HEK293 (cell line): ENCODE data around the gene SLC25A52.

Source experiments
- CTCF ChIA-PET: fragments of 350-600 bp; formaldehyde crosslinking; extraction: SDS; loops from one replicate; lab custom pipeline; 2021; ENCODE audit warnings: antibody characterized with exemption; lab: Yijun Ruan, JAX
- POLR2A ChIA-PET: fragments of 300-600 bp; formaldehyde crosslinking; extraction: SDS; loops from one replicate; lab custom pipeline; 2020; ENCODE audit warnings: antibody characterized with exemption, inconsistent platforms; lab: Yijun Ruan, JAX
- H3K27ac ChIP-seq: fragments of 200-500 bp; sonication (Bioruptor generic); 2 replicates; pipeline ENCODE4 v1.5.1; 2014; ENCODE audit warnings: low read depth, low read length, control low read depth, inconsistent platforms; ENCODE audit errors: extremely low read depth
- H3K36me3 ChIP-seq, 2 experiments: fragments of 200-500 bp in 1 of 2; sonication (Bioruptor generic) in 1 of 2; 1 replicate in 1 of 2; 2 replicates in 1 of 2; pipeline ENCODE4 v1.5.1; 2014 to 2017; ENCODE audit warnings: inconsistent platforms in 2 of 2, low read length in 2 of 2; ENCODE audit not compliant: control insufficient read depth in 2 of 2, insufficient read depth in 1 of 2
- H3K4me1 ChIP-seq: fragments of 200-500 bp; sonication (Bioruptor generic); 2 replicates; pipeline ENCODE4 v1.5.1; 2014; ENCODE audit warnings: mild to moderate bottlenecking, low read length, inconsistent platforms; ENCODE audit not compliant: control insufficient read depth, insufficient read depth
- H3K4me3 ChIP-seq: 2 replicates; pipeline ENCODE4 v1.5.1; 2011; ENCODE audit warnings: low read depth, mild to moderate bottlenecking, control low read depth, low read length, moderate library complexity
- H3K9me3 ChIP-seq: fragments of 200-500 bp; sonication (Bioruptor generic); 2 replicates; pipeline ENCODE4 v1.5.1; 2014; ENCODE audit warnings: low read depth, low read length, inconsistent platforms; ENCODE audit not compliant: control insufficient read depth, insufficient read depth
- BCL11B ChIP-seq: fragments of 450-650 bp; formaldehyde crosslinking; IDR thresholded peaks from 2 replicates; pipeline ENCODE4 v1.5.1; 2016; ENCODE audit warnings: low read depth, missing biosample characterization, missing genetic modification characterization
- CTCF ChIP-seq: fragments of 450-650 bp; formaldehyde crosslinking; IDR thresholded peaks from 2 replicates; pipeline ENCODE4 v1.5.1; 2016; ENCODE audit warnings: missing biosample characterization, missing genetic modification characterization
- EGR2 ChIP-seq: fragments of 450-650 bp; formaldehyde crosslinking; IDR thresholded peaks from 2 replicates; pipeline ENCODE4 v1.5.1; 2016; ENCODE audit warnings: low read depth, missing biosample characterization, missing genetic modification characterization
- HOXA7 ChIP-seq: sonication (generic); formaldehyde crosslinking; IDR thresholded peaks from 2 replicates; pipeline ENCODE4 v1.8.1; 2022; ENCODE audit warnings: missing genetic modification reagents, borderline replicate concordance
- KLF9 ChIP-seq: fragments of 450-650 bp; formaldehyde crosslinking; IDR thresholded peaks from 2 replicates; pipeline ENCODE4 v1.5.1; 2016; ENCODE audit warnings: missing biosample characterization, missing genetic modification characterization, low read depth
- PRDM6 ChIP-seq: fragments of 450-650 bp; formaldehyde crosslinking; IDR thresholded peaks from 2 replicates; pipeline ENCODE4 v1.5.1; 2017; ENCODE audit warnings: missing biosample characterization, missing genetic modification characterization
- SCRT1 ChIP-seq: fragments of 450-650 bp; formaldehyde crosslinking; IDR thresholded peaks from 2 replicates; pipeline ENCODE4 v1.5.1; 2016; ENCODE audit warnings: missing biosample characterization, missing genetic modification characterization, borderline replicate concordance
- SCRT2 ChIP-seq: fragments of 450-650 bp; formaldehyde crosslinking; IDR thresholded peaks from 2 replicates; pipeline ENCODE4 v1.5.1; 2016; ENCODE audit warnings: missing biosample characterization, missing genetic modification characterization
- TRIM28 ChIP-seq: IDR thresholded peaks from 2 replicates; pipeline ENCODE4 v1.6.1; 2011; ENCODE audit warnings: low read length, control low read depth, borderline replicate concordance
- ZBTB10 ChIP-seq: fragments of 450-650 bp; formaldehyde crosslinking; IDR thresholded peaks from 2 replicates; pipeline ENCODE4 v1.5.1; 2016; ENCODE audit warnings: missing biosample characterization, missing genetic modification characterization
- ZNF174 ChIP-seq: fragments of 450-650 bp; formaldehyde crosslinking; IDR thresholded peaks from 2 replicates; pipeline ENCODE4 v1.5.0; 2017; ENCODE audit warnings: missing biosample characterization, mild to moderate bottlenecking, missing genetic modification characterization
- ZNF2 ChIP-seq: fragments of 450-650 bp; formaldehyde crosslinking; IDR thresholded peaks from 2 replicates; pipeline ENCODE4 v1.5.1; 2016; ENCODE audit warnings: missing biosample characterization, missing genetic modification characterization
- ZNF202 ChIP-seq: fragments of 450-650 bp; formaldehyde crosslinking; IDR thresholded peaks from 2 replicates; pipeline ENCODE4 v1.5.1; 2016; ENCODE audit warnings: missing biosample characterization, missing genetic modification characterization, borderline replicate concordance
- ZNF292 ChIP-seq: fragments of 450-650 bp; formaldehyde crosslinking; IDR thresholded peaks from 2 replicates; pipeline ENCODE4 v1.5.1; 2016; ENCODE audit warnings: low read depth, missing biosample characterization, missing genetic modification characterization, borderline replicate concordance
- ZNF404 ChIP-seq: fragments of 450-650 bp; formaldehyde crosslinking; IDR thresholded peaks from 2 replicates; pipeline ENCODE4 v1.5.1; 2017; ENCODE audit warnings: missing biosample characterization, missing genetic modification characterization
- ZNF426 ChIP-seq: fragments of 450-650 bp; formaldehyde crosslinking; IDR thresholded peaks from 2 replicates; pipeline ENCODE4 v1.5.1; 2017; ENCODE audit warnings: missing biosample characterization, missing genetic modification characterization, mild to moderate bottlenecking, inconsistent platforms, moderate library complexity
- ZNF544 ChIP-seq: fragments of 450-650 bp; formaldehyde crosslinking; IDR thresholded peaks from 2 replicates; pipeline ENCODE4 v1.5.0; 2017; ENCODE audit warnings: missing biosample characterization, missing genetic modification characterization
- ZNF621 ChIP-seq: fragments of 450-650 bp; formaldehyde crosslinking; IDR thresholded peaks from 2 replicates; pipeline ENCODE4 v1.5.1; 2017; ENCODE audit warnings: missing biosample characterization, missing genetic modification characterization
- ZNF654 ChIP-seq: fragments of 450-650 bp; formaldehyde crosslinking; IDR thresholded peaks from 2 replicates; pipeline ENCODE4 v1.5.1; 2016; ENCODE audit warnings: low read depth, missing biosample characterization, missing genetic modification characterization
- TF ChIP-seq, protein P1 (sequence below): fragments of 450-650 bp; formaldehyde crosslinking; conservative IDR thresholded peaks from 2 replicates; pipeline ENCODE4 v1.5.1; 2016; ENCODE audit warnings: low read depth, missing biosample characterization, missing genetic modification characterization

The SLC25A52 gene

DNA sequence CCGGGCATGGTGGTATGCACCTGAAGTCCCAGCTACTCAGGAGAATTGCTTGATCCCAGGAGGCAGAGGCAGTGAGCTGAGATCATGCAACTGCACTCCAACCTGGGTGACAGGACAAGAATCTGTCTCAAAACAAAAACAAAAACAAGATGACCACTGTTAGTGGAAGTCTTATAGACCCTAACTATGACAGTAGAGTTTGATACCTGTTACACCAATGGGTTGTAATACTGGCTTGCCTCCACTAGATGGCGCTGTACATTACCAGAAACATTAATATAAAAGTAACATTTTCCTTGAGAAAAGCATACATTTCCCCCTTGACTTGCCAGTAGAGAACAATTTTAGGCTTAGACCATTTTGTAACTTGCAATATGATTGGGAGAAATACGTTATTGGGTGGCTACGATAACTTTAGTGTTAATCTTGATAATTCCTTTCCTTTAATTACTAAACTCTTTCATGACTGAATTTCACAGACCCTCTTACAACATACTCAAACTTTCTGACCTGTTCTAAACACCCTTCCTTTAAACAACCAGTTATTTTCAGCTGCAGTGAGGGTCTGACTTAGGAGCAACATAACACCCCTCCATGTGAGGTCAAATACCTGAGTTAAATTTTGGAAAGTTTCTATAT is 19.5 kb downstream of the SLC25A52 start:
- Histone ChIP-seq H3K4me3 (no peak overlapping the region), H3K4me1 (no peaks in the 10 kb centered on the region), H3K9me3 (no peaks in the 10 kb centered on the region), H3K27ac (no peak overlapping the region), H3K36me3 (no peaks in the 10 kb centered on the region)
- POLR2A ChIA-PET: no interaction called here
- CTCF ChIA-PET: interaction anchor here (0.5 to 2.8 kb wide), 22 partner anchors 10 to 976 kb away, joined by 3 to 14 read pairs (median 3); no protein-coding TSS in a partner anchor
- TF ChIP-seq ZNF544 (tag by site-specific recombination) (no peak), CTCF (tag by site-specific recombination) (peak; percentile 64), SCRT2 (tag by site-specific recombination) (peak; percentile 91), ZNF654 (tag by site-specific recombination) (peak; percentile 57), EGR2 (tag by site-specific recombination) (no peak), PRDM6 (no peak), SCRT1 (tag by site-specific recombination) (peak; percentile 75), ZNF2 (0 out of 2 replicates have a peak, but pooled peaks have one; percentile 24), ZNF202 (no peak)

DNA sequence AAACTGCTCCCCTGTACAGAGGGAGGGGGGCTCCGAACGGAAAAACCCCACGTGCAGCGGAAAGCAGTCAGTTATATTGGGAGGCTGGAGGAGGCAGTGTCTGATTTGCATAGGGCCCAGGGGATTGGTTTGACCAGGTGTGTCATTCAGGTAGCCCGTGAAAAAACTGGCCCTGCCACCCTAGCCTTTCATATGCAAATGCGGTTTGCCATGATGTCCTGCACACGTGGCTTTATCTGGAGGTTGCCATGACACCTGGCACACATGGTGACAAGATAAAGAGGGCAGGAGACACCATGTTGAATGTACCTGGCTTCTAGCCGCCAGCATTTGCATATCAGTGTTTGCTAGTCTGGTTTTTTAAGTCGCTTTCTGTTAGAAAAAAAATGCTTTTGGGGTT is 20.5 kb downstream of the SLC25A52 start:
- no peaks in the 10 kb centered on the region for H3K36me3 ChIP-seq
- CTCF ChIA-PET: no interaction called here
- no peaks in the 10 kb centered on the region for H3K4me1 ChIP-seq
- POLR2A ChIA-PET: no interaction called here
- H3K9me3 ChIP-seq: no peaks in the 10 kb centered on the region
- TF ChIP-seq HOXA7 (CRISPR knock-in tag): no peak
- TF ChIP-seq KLF9 (tag by site-specific recombination): no peak
- no peak for TF ChIP-seq ZNF202
- no peak for TF ChIP-seq ZNF404 (tag by site-specific recombination)
- TF ChIP-seq ZNF292: no peak
- TF ChIP-seq ZNF621 (tag by site-specific recombination): no peak
- TF ChIP-seq, protein P1, sequence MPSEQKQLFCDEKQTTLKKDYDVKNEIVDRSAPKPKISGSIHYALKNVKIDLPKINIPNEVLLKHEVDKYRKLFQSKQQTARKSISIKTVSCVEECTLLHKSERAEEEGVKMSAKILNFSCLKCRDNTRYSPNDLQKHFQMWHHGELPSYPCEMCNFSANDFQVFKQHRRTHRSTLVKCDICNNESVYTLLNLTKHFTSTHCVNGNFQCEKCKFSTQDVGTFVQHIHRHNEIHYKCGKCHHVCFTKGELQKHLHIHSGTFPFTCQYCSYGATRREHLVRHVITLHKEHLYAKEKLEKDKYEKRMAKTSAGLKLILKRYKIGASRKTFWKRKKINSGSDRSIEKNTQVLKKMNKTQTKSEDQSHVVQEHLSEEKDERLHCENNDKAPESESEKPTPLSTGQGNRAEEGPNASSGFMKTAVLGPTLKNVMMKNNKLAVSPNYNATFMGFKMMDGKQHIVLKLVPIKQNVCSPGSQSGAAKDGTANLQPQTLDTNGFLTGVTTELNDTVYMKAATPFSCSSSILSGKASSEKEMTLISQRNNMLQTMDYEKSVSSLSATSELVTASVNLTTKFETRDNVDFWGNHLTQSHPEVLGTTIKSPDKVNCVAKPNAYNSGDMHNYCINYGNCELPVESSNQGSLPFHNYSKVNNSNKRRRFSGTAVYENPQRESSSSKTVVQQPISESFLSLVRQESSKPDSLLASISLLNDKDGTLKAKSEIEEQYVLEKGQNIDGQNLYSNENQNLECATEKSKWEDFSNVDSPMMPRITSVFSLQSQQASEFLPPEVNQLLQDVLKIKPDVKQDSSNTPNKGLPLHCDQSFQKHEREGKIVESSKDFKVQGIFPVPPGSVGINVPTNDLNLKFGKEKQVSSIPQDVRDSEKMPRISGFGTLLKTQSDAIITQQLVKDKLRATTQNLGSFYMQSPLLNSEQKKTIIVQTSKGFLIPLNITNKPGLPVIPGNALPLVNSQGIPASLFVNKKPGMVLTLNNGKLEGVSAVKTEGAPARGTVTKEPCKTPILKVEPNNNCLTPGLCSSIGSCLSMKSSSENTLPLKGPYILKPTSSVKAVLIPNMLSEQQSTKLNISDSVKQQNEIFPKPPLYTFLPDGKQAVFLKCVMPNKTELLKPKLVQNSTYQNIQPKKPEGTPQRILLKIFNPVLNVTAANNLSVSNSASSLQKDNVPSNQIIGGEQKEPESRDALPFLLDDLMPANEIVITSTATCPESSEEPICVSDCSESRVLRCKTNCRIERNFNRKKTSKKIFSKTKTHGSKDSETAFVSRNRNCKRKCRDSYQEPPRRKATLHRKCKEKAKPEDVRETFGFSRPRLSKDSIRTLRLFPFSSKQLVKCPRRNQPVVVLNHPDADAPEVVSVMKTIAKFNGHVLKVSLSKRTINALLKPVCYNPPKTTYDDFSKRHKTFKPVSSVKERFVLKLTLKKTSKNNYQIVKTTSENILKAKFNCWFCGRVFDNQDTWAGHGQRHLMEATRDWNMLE (tag by site-specific recombination): no peak
- TF ChIP-seq BCL11B (tag by site-specific recombination): no peak
- no peak for TF ChIP-seq ZNF426
- no peak for TF ChIP-seq ZNF174 (tag by site-specific recombination)
- TF ChIP-seq TRIM28: no peak
- TF ChIP-seq PRDM6: no peak
- TF ChIP-seq ZBTB10 (tag by site-specific recombination): no peak
- H3K27ac ChIP-seq: no peak overlapping the region
- H3K4me3 ChIP-seq: no peak overlapping the region
